ENCODE data around the gene ABCA2. TPM values are rescaled to one million over a fixed set of nuclear protein-coding genes. Genes with fewer than 3 reads are reported as not detected.
A peak's percentile ranks its signal among the peaks of the same experiment; 100 is the strongest.

ABCA2 gene
- total RNA-seq, 2 experiments from 2014 or later: 4.1 to 4.7 TPM

- no peak overlapping the region for H3K27ac Mint-ChIP-seq
- H3K4me1 Mint-ChIP-seq (ENCODE audit: low read depth): peaks cover 14% of the 10 kb centered on the region
- DNase-seq: no peak
- no peak overlapping the region for H3K4me3 Mint-ChIP-seq
- H3K27me3 Mint-ChIP-seq (ENCODE audit: low read depth): no peaks in the 10 kb centered on the region
- intact Hi-C loops (cut with micrococcal nuclease): no loop called here
- H3K9me3 Mint-ChIP-seq: no peaks in the 10 kb centered on the region
- H3K36me3 Mint-ChIP-seq (ENCODE audit: low read depth): no peaks in the 10 kb centered on the region
- CTCF ChIA-PET: interaction anchor here (0.6 to 3.2 kb wide), 4 partner anchors 26 to 161 kb away, joined by 3 to 14 read pairs (median 6); no protein-coding TSS in a partner anchor
Measured at GRCh38 chr9:136973618-136974617, 54.1 kb downstream of the ABCA2 start.

GRCh38 chr9:136972743-136973142 is 55.3 kb downstream of the ABCA2 start:
- Mint-ChIP-seq H3K27ac (no peak overlapping the region), H3K4me1 (ENCODE audit: low read depth) (peaks cover 14% of the 10 kb centered on the region), H3K9me3 (no peaks in the 10 kb centered on the region), H3K4me3 (no peak overlapping the region), H3K36me3 (ENCODE audit: low read depth) (no peaks in the 10 kb centered on the region), H3K27me3 (ENCODE audit: low read depth) (no peaks in the 10 kb centered on the region)
- no peak for DNase-seq
- intact Hi-C loops (cut with micrococcal nuclease): no loop called here
- CTCF ChIA-PET: interaction anchor here (0.8 kb wide), 1 partner anchor 22 kb away, joined by 3 read pairs; no protein-coding TSS in a partner anchor

GRCh38 chr9:136972335-136972734 is 55.7 kb downstream of the ABCA2 start:
- Mint-ChIP-seq H3K36me3 (ENCODE audit: low read depth) (no peaks in the 10 kb centered on the region), H3K9me3 (no peaks in the 10 kb centered on the region), H3K4me1 (ENCODE audit: low read depth) (peaks cover 12% of the 10 kb centered on the region), H3K27me3 (ENCODE audit: low read depth) (no peaks in the 10 kb centered on the region), H3K4me3 (no peak overlapping the region), H3K27ac (no peak overlapping the region)
- intact Hi-C loops (cut with micrococcal nuclease): no loop called here
- CTCF ChIA-PET: interaction anchor here (0.8 kb wide), 1 partner anchor 21 kb away, joined by 3 read pairs; no protein-coding TSS in a partner anchor
- DNase-seq: no peak

GRCh38 chr9:136971746-136972145 is 56.3 kb downstream of the ABCA2 start:
- CTCF ChIA-PET: interaction anchor here (0.8 kb wide), 1 partner anchor 21 kb away, joined by 3 read pairs; no protein-coding TSS in a partner anchor

GRCh38 chr9:136970361-136970760 is 57.7 kb downstream of the ABCA2 start:
- Mint-ChIP-seq H3K4me1 (ENCODE audit: low read depth) (peaks cover 14% of the 10 kb centered on the region), H3K36me3 (ENCODE audit: low read depth) (no peaks in the 10 kb centered on the region), H3K4me3 (no peak overlapping the region), H3K9me3 (no peaks in the 10 kb centered on the region), H3K27ac (no peak overlapping the region), H3K27me3 (ENCODE audit: low read depth) (no peaks in the 10 kb centered on the region)
- CTCF ChIA-PET: interaction anchor here (0.6 kb wide), 1 partner anchor 59 kb away, joined by 3 read pairs; no protein-coding TSS in a partner anchor
- DNase-seq: no peak
- intact Hi-C loops (cut with micrococcal nuclease): no loop called here

More at GRCh38 chr9:136971746-136972145, 56.3 kb downstream of the ABCA2 start:
- Mint-ChIP-seq H3K36me3 (ENCODE audit: low read depth) (no peaks in the 10 kb centered on the region), H3K9me3 (no peaks in the 10 kb centered on the region), H3K4me3 (no peak overlapping the region), H3K27me3 (ENCODE audit: low read depth) (no peaks in the 10 kb centered on the region), H3K27ac (no peak overlapping the region), H3K4me1 (ENCODE audit: low read depth) (peaks cover 12% of the 10 kb centered on the region)
- intact Hi-C loops (cut with micrococcal nuclease): no loop called here
- DNase-seq: no peak

GRCh38 chr9:136969774-136970173 is 58.3 kb downstream of the ABCA2 start:
- no peak for DNase-seq
- H3K4me1 Mint-ChIP-seq (ENCODE audit: low read depth): peaks cover 9% of the 10 kb centered on the region
- H3K27ac Mint-ChIP-seq: no peak overlapping the region
- intact Hi-C loops (cut with micrococcal nuclease): no loop called here
- no peaks in the 10 kb centered on the region for H3K27me3 Mint-ChIP-seq (ENCODE audit: low read depth)
- H3K4me3 Mint-ChIP-seq: no peak overlapping the region
- H3K36me3 Mint-ChIP-seq (ENCODE audit: low read depth): no peaks in the 10 kb centered on the region
- H3K9me3 Mint-ChIP-seq: no peaks in the 10 kb centered on the region
- CTCF ChIA-PET: interaction anchor here (0.6 kb wide), 1 partner anchor 60 kb away, joined by 3 read pairs; no protein-coding TSS in a partner anchor

- no peak overlapping the region for H3K27ac Mint-ChIP-seq
- H3K9me3 Mint-ChIP-seq: no peaks in the 10 kb centered on the region
- no peak for DNase-seq
- H3K27me3 Mint-ChIP-seq (ENCODE audit: low read depth): no peaks in the 10 kb centered on the region
- intact Hi-C loops (cut with micrococcal nuclease): no loop called here
- H3K4me3 Mint-ChIP-seq: no peak overlapping the region
- H3K36me3 Mint-ChIP-seq (ENCODE audit: low read depth): no peaks in the 10 kb centered on the region
- peaks cover 10% of the 10 kb centered on the region for H3K4me1 Mint-ChIP-seq (ENCODE audit: low read depth)
- CTCF ChIA-PET: no interaction called here
Measured at GRCh38 chr9:136969150-136969549, 58.9 kb downstream of the ABCA2 start.

GRCh38 chr9:136968333-136969127 is 59.5 kb downstream of the ABCA2 start:
- DNase-seq: no peak
- H3K9me3 Mint-ChIP-seq: no peaks in the 10 kb centered on the region
- H3K27ac Mint-ChIP-seq: no peak overlapping the region
- intact Hi-C loops (cut with micrococcal nuclease): no loop called here
- H3K36me3 Mint-ChIP-seq (ENCODE audit: low read depth): no peaks in the 10 kb centered on the region
- no peaks in the 10 kb centered on the region for H3K27me3 Mint-ChIP-seq (ENCODE audit: low read depth)
- H3K4me1 Mint-ChIP-seq (ENCODE audit: low read depth): peaks cover 10% of the 10 kb centered on the region
- H3K4me3 Mint-ChIP-seq: no peak overlapping the region
- CTCF ChIA-PET: no interaction called here

GRCh38 chr9:136965771-136966484 is 62.1 kb downstream of the ABCA2 start:
- H3K27me3 Mint-ChIP-seq (ENCODE audit: low read depth): no peaks in the 10 kb centered on the region
- H3K27ac Mint-ChIP-seq: no peak overlapping the region

GRCh38 chr9:136964833-136965422 is 63.1 kb downstream of the ABCA2 start:
- H3K4me3 Mint-ChIP-seq: no peak overlapping the region
- peaks cover 12% of the 10 kb centered on the region for H3K4me1 Mint-ChIP-seq (ENCODE audit: low read depth)
- H3K27ac Mint-ChIP-seq: no peak overlapping the region
- no peak for DNase-seq
- H3K36me3 Mint-ChIP-seq (ENCODE audit: low read depth): no peaks in the 10 kb centered on the region
- H3K9me3 Mint-ChIP-seq: no peaks in the 10 kb centered on the region
- CTCF ChIA-PET: no interaction called here
- no peaks in the 10 kb centered on the region for H3K27me3 Mint-ChIP-seq (ENCODE audit: low read depth)
- intact Hi-C loops (cut with micrococcal nuclease): no loop called here

More at GRCh38 chr9:136965771-136966484, 62.1 kb downstream of the ABCA2 start:
- peaks cover 10% of the 10 kb centered on the region for H3K4me1 Mint-ChIP-seq (ENCODE audit: low read depth)
- no peaks in the 10 kb centered on the region for H3K9me3 Mint-ChIP-seq
- peak; percentile 36 for DNase-seq
- H3K36me3 Mint-ChIP-seq (ENCODE audit: low read depth): no peaks in the 10 kb centered on the region
- no peak overlapping the region for H3K4me3 Mint-ChIP-seq
- CTCF ChIA-PET: interaction anchor here (1.1 kb wide), 1 partner anchor 18 kb away, joined by 3 read pairs; no protein-coding TSS in a partner anchor
- intact Hi-C loops (cut with micrococcal nuclease): no loop called here

- Mint-ChIP-seq H3K4me1 (ENCODE audit: low read depth) (peaks cover 12% of the 10 kb centered on the region), H3K27me3 (ENCODE audit: low read depth) (no peaks in the 10 kb centered on the region), H3K4me3 (no peak overlapping the region), H3K36me3 (ENCODE audit: low read depth) (no peaks in the 10 kb centered on the region), H3K27ac (no peak overlapping the region), H3K9me3 (no peaks in the 10 kb centered on the region)
- DNase-seq: no peak
- CTCF ChIA-PET: no interaction called here
- intact Hi-C loops (cut with micrococcal nuclease): no loop called here
Measured at GRCh38 chr9:136964171-136964689, 63.8 kb downstream of the ABCA2 start.
